Neural cell (in vitro differentiated cells): ENCODE measurements around the gene AHCYL1. TPM values are rescaled to one million over a fixed set of nuclear protein-coding genes. Genes with fewer than 3 reads are reported as not detected.

Experiments
- H2AFZ ChIP-seq: fragments of 200-600, 300-800 bp; sonication (generic), shearing (Covaris generic); 2 replicates; pipeline ENCODE4 v1.6.0; 2014; ENCODE audit warnings: low read depth, mild to moderate bottlenecking, antibody characterized with exemption, low read length, moderate library complexity
- H3F3A ChIP-seq: fragments of 200-600 bp; shearing (Covaris generic); 2 replicates; pipeline ENCODE4 v1.6.1; 2016; ENCODE audit warnings: mild to moderate bottlenecking, moderate library complexity, mixed read lengths, antibody characterized with exemption, low read length; ENCODE audit not compliant: insufficient read depth, poor library complexity, severe bottlenecking
- H3K27ac ChIP-seq: fragments of 200-600, 300-800 bp; sonication (generic), shearing (Covaris generic); 2 replicates; pipeline ENCODE4 v1.5.1; 2014; ENCODE audit warnings: mild to moderate bottlenecking, low read length, moderate library complexity
- H3K27me3 ChIP-seq: fragments of 300-800, 200-600 bp; sonication (generic), shearing (Covaris generic); 2 replicates; pipeline ENCODE4 v1.6.0; 2014; ENCODE audit warnings: mild to moderate bottlenecking, low read depth, low read length, moderate library complexity; ENCODE audit not compliant: insufficient read depth
- H3K36me3 ChIP-seq: fragments of 300-800, 200-600 bp; sonication (generic), shearing (Covaris generic); 2 replicates; pipeline ENCODE4 v1.5.1; 2014; ENCODE audit warnings: mild to moderate bottlenecking, antibody characterized with exemption, low read length, moderate library complexity; ENCODE audit not compliant: insufficient read depth
- H3K4me2 ChIP-seq: fragments of 300-800, 200-600 bp; sonication (generic), shearing (Covaris generic); 2 replicates; pipeline ENCODE4 v1.6.0; 2014; ENCODE audit warnings: mild to moderate bottlenecking, low read length
- H3K4me3 ChIP-seq: fragments of 300-800, 200-600 bp; sonication (generic), shearing (Covaris generic); 2 replicates; pipeline ENCODE4 v1.5.1; 2014; ENCODE audit warnings: mild to moderate bottlenecking, low read length, moderate library complexity
- H3K79me2 ChIP-seq: fragments of 200-600 bp; shearing (Covaris generic); replicated peaks from 2 replicates; pipeline ENCODE4 v1.6.0; 2014; ENCODE audit warnings: mild to moderate bottlenecking, low read length, moderate library complexity; ENCODE audit not compliant: insufficient read depth
- H3K9ac ChIP-seq: fragments of 300-800, 200-600 bp; sonication (generic), shearing (Covaris generic); 2 replicates; pipeline ENCODE4 v1.6.1; 2016; ENCODE audit warnings: mild to moderate bottlenecking, low read length, mixed read lengths
- H3K9me2 ChIP-seq: fragments of 200-600 bp; shearing (Covaris generic); 2 replicates; pipeline ENCODE4 v1.6.1; 2016; ENCODE audit warnings: mild to moderate bottlenecking, low read length, mixed read lengths; ENCODE audit not compliant: insufficient read depth
- H3K9me3 ChIP-seq: fragments of 200-600, 300-800 bp; sonication (generic), shearing (Covaris generic); 2 replicates; pipeline ENCODE4 v1.6.1; 2016; ENCODE audit warnings: mild to moderate bottlenecking, mixed run types, low read length, moderate library complexity, mixed read lengths
- H4K20me1 ChIP-seq: fragments of 200-600 bp; shearing (Covaris generic); 2 replicates; pipeline ENCODE4 v1.6.1; 2016; ENCODE audit warnings: mild to moderate bottlenecking, mixed run types; ENCODE audit not compliant: insufficient read depth
- CTCF ChIP-seq: fragments of 450-650 bp; IDR thresholded peaks from 2 replicates; pipeline ENCODE4 v1.5.1; 2014; ENCODE audit warnings: antibody characterized with exemption, mild to moderate bottlenecking, moderate library complexity; ENCODE audit not compliant: poor library complexity, severe bottlenecking
- EP300 ChIP-seq: fragments of 450-650 bp; conservative IDR thresholded peaks from 2 replicates; pipeline ENCODE4 v1.6.1; 2014; ENCODE audit warnings: antibody characterized with exemption, mild to moderate bottlenecking, moderate library complexity; ENCODE audit not compliant: poor library complexity, severe bottlenecking
- EZH2 ChIP-seq: fragments of 200-600, 300-800 bp; shearing (Covaris generic), sonication (generic); IDR thresholded peaks from 2 replicates; pipeline ENCODE4 v1.6.1; 2014; ENCODE audit warnings: antibody characterized with exemption, low read length, borderline replicate concordance, mild to moderate bottlenecking; ENCODE audit not compliant: insufficient read depth, poor library complexity, severe bottlenecking
- MXI1 ChIP-seq: fragments of 450-650 bp; conservative IDR thresholded peaks from 2 replicates; pipeline ENCODE4 v1.6.1; 2014; ENCODE audit warnings: antibody characterized with exemption, mild to moderate bottlenecking; ENCODE audit not compliant: poor library complexity, severe bottlenecking
- POLR2AphosphoS5 ChIP-seq: IDR thresholded peaks from 2 replicates; pipeline ENCODE4 v1.6.1; 2012
- RAD21 ChIP-seq: fragments of 450-650 bp; conservative IDR thresholded peaks from 2 replicates; pipeline ENCODE4 v1.6.1; 2014; ENCODE audit warnings: antibody characterized with exemption, mild to moderate bottlenecking, moderate library complexity
- REST ChIP-seq: IDR thresholded peaks from 2 replicates; pipeline ENCODE4 v1.6.1; 2012; ENCODE audit warnings: borderline replicate concordance
- SMC3 ChIP-seq: fragments of 450-650 bp; conservative IDR thresholded peaks from 2 replicates; pipeline ENCODE4 v1.6.1; 2014; ENCODE audit warnings: antibody characterized with exemption, mild to moderate bottlenecking, moderate library complexity; ENCODE audit not compliant: poor library complexity
- TAF1 ChIP-seq: IDR thresholded peaks from 2 replicates; pipeline ENCODE4 v1.6.1; 2012; ENCODE audit warnings: low read depth
- polyA plus RNA-seq: library from polyadenylated mRNA; depleted of rRNA; stranded (reverse); fragments of >200 nt; gene quantifications from 2 replicates; pipeline ENCODE4 v1.2.3, GENCODE V29; 2014

Gene AHCYL1
- polyA plus RNA-seq, 1 donor from 2014 or later, result 48.7 TPM

GRCh38 chr1:110061341-110061740, 76.8 kb downstream of the AHCYL1 start:
- H3K9me3 ChIP-seq, result no peaks in the 10 kb centered on the region
- H3F3A ChIP-seq, result no peaks in the 10 kb centered on the region
- no peaks in the 10 kb centered on the region for H4K20me1 ChIP-seq
- no peak overlapping the region for H2AFZ ChIP-seq
- no peak overlapping the region for H3K4me3 ChIP-seq
- H3K9ac ChIP-seq, result no peak overlapping the region
- peaks cover 13% of the 10 kb centered on the region for H3K27me3 ChIP-seq
- H3K79me2 ChIP-seq, result no peaks in the 10 kb centered on the region
- no peaks in the 10 kb centered on the region for H3K9me2 ChIP-seq
- H3K27ac ChIP-seq, result no peak overlapping the region
- H3K4me2 ChIP-seq, result no peak overlapping the region
- TF ChIP-seq POLR2AphosphoS5 (no peak), EP300 (no peak), REST (no peak), RAD21 (no peak), SMC3 (no peak), MXI1 (no peak), TAF1 (no peak)
- peaks cover 5% of the 10 kb centered on the region for H3K36me3 ChIP-seq

GRCh38 chr1:110062612-110063011, 78.0 kb downstream of the AHCYL1 start:
- no peak overlapping the region for H2AFZ ChIP-seq
- peaks cover 24% of the 10 kb centered on the region for H3K27me3 ChIP-seq
- H3K9me2 ChIP-seq, result no peaks in the 10 kb centered on the region
- peaks cover 5% of the 10 kb centered on the region for H3K36me3 ChIP-seq
- H4K20me1 ChIP-seq, result no peaks in the 10 kb centered on the region
- H3K27ac ChIP-seq, result no peak overlapping the region
- no peaks in the 10 kb centered on the region for H3K79me2 ChIP-seq
- TF ChIP-seq POLR2AphosphoS5 (no peak), EP300 (no peak), TAF1 (no peak), SMC3 (no peak), EZH2 (no peak), REST (no peak), RAD21 (no peak), MXI1 (no peak), CTCF (no peak)
- H3K9ac ChIP-seq, result no peak overlapping the region
- no peaks in the 10 kb centered on the region for H3K9me3 ChIP-seq
- no peak overlapping the region for H3K4me3 ChIP-seq
- H3K4me2 ChIP-seq, result no peak overlapping the region
- H3F3A ChIP-seq, result no peaks in the 10 kb centered on the region
